DOHH2 (cell line): Measurements from ENCODE around the gene TIGD1.

Source experiments
- CTCF ChIP-seq: fragments of 200-600 bp; sonication (generic); IDR thresholded peaks from one replicate; pipeline ENCODE4 v1.5.1; 2014; ENCODE audit warnings: antibody characterized with exemption, mild to moderate bottlenecking, low read depth, low read length; ENCODE audit not compliant: poor library complexity, severe bottlenecking
- EZH2phosphoT487 ChIP-seq: fragments of 200-600 bp; sonication (generic); IDR thresholded peaks from 2 replicates; pipeline ENCODE4 v1.6.1; 2017; ENCODE audit warnings: borderline replicate concordance, mild to moderate bottlenecking, antibody characterized with exemption, low read length, moderate library complexity, mixed read lengths

GRCh38 chr2:232504438-232504837 lies 45.9 kb downstream of the TIGD1 start:
- TF ChIP-seq CTCF (no peak), EZH2phosphoT487 (no peak)
